Neural cell (in vitro differentiated cells): ENCODE data around the gene MSLN.
A peak's percentile ranks its signal among the peaks of the same experiment; 100 is the strongest.

Source experiments
- CTCF ChIP-seq: fragments of 450-650 bp; IDR thresholded peaks from 2 replicates; pipeline ENCODE4 v1.5.1; 2014; ENCODE audit warnings: antibody characterized with exemption, mild to moderate bottlenecking, moderate library complexity; ENCODE audit not compliant: poor library complexity, severe bottlenecking
- MXI1 ChIP-seq: fragments of 450-650 bp; conservative IDR thresholded peaks from 2 replicates; pipeline ENCODE4 v1.6.1; 2014; ENCODE audit warnings: antibody characterized with exemption, mild to moderate bottlenecking; ENCODE audit not compliant: poor library complexity, severe bottlenecking
- POLR2AphosphoS5 ChIP-seq: IDR thresholded peaks from 2 replicates; pipeline ENCODE4 v1.6.1; 2012
- RAD21 ChIP-seq: fragments of 450-650 bp; conservative IDR thresholded peaks from 2 replicates; pipeline ENCODE4 v1.6.1; 2014; ENCODE audit warnings: antibody characterized with exemption, mild to moderate bottlenecking, moderate library complexity
- REST ChIP-seq: IDR thresholded peaks from 2 replicates; pipeline ENCODE4 v1.6.1; 2012; ENCODE audit warnings: borderline replicate concordance
- SMC3 ChIP-seq: fragments of 450-650 bp; conservative IDR thresholded peaks from 2 replicates; pipeline ENCODE4 v1.6.1; 2014; ENCODE audit warnings: antibody characterized with exemption, mild to moderate bottlenecking, moderate library complexity; ENCODE audit not compliant: poor library complexity
- TAF1 ChIP-seq: IDR thresholded peaks from 2 replicates; pipeline ENCODE4 v1.6.1; 2012; ENCODE audit warnings: low read depth

- TF ChIP-seq CTCF (no peak), RAD21 (no peak), REST (no peak), SMC3 (no peak), POLR2AphosphoS5 (peak; percentile 65), TAF1 (no peak), MXI1 (peak; percentile 90)
These were observed 39.4 kb upstream of the MSLN start, which contains the start of gene ANTKMT for GRCh38 chr16:720990-721764.
